ENCODE results near the gene GPATCH8. TPM values are rescaled to one million over a fixed set of nuclear protein-coding genes. Genes with fewer than 3 reads are reported as not detected.

Gene GPATCH8
- total RNA-seq, 2 experiments from 2014 or later: 76.0 to 76.9 TPM

DNA sequence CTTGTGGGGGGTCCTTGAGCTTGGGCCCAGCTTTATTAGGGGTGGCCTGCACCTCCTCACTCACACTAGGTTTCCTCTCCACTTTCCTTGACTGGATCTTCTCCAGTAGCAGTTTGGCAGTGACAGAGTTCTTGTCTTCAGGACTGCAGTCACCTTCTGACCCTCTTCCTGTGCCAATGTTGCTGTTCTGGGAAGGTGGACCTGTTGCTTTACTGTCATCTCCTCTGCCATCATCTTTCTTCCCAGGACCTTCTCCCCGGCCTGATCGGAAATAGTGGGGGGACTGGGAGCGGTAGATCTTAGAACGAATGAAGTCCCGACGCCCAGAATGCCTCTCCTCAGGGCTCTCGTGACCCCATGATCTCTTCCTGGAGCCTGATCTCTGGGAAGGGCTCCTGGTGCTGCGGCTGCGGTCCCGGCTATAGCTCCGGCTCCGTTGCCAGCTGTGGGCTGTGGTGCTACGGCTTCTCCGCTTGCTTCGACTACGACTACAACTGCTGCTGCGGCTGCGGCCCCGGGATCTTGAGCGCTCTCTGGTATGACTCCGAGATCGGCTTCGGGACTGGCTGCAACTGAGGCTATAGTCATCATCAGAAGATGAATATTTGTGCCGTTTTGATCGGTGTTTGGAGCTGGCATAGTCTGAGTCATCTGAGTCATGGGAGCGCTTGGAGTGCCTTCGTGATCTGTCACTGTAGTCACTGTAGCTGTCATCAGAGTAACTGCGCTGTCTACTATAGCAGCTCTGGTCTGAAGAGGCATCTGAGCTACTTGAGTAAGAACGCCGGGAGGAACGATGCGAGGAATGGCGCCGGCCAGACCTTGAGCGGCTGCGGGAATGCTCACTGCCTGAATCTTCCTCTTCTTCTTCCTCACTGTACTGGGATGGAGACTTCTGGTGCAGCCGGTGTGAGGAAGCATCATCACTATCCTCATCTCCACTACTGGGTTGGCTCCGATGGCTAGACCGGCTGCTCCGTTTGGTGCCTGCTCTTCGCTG, 104.2 kb downstream of the GPATCH8 start:
- POLR2A ChIA-PET: interaction anchor here (0.6 kb wide), 1 partner anchor 18 kb away, joined by 4 read pairs; no protein-coding TSS in a partner anchor
- H3K36me3 ChIP-seq (ENCODE audit: insufficient read depth, low read length): peaks cover 54% of the 10 kb centered on the region

DNA sequence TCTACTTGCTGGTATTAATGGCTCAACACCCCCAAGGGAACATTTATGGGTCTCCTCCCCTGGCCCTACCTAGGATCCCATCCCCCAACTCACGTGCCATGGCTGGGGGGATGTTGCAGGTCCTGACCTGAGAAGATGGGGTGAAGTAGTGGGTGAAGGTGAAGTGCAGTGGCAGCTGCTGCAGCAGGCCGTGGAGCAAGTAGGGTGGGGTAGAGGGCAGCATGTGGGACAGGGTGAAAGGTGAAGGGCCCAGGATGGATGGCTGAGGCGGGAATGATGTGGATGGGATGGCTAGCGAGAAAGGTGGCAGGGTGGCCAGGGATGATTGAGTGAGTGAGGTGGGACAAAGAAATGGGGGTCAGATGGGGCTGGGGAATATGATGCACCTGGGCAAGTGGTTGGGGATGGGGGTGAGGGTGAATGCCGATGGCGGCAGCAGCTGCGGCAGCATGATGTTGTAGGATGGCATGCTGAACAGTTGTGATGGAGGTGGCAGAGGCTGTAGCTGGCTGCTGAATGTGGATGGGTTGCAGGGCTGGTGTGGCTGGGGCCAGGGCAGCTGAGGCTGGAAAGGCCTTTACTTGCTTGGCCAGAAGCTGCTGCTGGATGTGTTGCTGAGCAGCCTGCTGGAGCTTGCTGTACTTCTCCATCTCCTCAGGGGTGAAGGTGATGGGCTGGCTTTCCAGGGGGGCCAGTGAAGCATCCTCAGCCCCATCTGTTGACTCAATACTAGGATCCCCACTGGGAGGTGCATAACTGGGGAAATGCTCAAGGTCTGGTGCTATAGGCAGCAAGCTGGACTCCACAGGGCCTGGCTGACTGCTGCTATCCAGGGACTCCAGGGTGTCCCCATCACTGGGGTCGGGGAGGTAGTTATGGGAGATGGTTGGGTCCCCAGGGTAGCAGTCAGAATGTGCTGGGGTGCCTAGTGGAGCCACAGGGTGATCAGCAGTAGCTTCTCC, 105.4 kb downstream of the GPATCH8 start:
- DNase-seq: no peak
- H3K27me3 Mint-ChIP-seq: no peaks in the 10 kb centered on the region
- POLR2A ChIA-PET: interaction anchor here (2.2 kb wide), 1 partner anchor 12 kb away, joined by 7 read pairs; no protein-coding TSS in a partner anchor
- no peaks in the 10 kb centered on the region for H3K4me1 Mint-ChIP-seq (ENCODE audit: low read depth)
- CTCF ChIA-PET: interaction anchor here (1.3 kb wide), 1 partner anchor 13 kb away, joined by 3 read pairs; no protein-coding TSS in a partner anchor
- Histone ChIP-seq H3K27me3 (ENCODE audit: control insufficient read depth in 1 of 2, insufficient read depth in 2 of 2, low read length in 2 of 2) (no peaks in the 10 kb centered on the region), H3K4me1 (ENCODE audit: insufficient read depth, low read length) (no peaks in the 10 kb centered on the region), H3K9me3 (ENCODE audit: control insufficient read depth in 1 of 2, insufficient read depth in 1 of 2, low read length in 2 of 2) (no peaks in the 10 kb centered on the region), H3K36me3 (ENCODE audit: insufficient read depth, low read length) (peaks cover 48% of the 10 kb centered on the region), H3K27ac (ENCODE audit: low read depth in 1 of 2, low read length in 2 of 2) (no peak overlapping the region), H3K4me3 (ENCODE audit: low read length) (no peak overlapping the region)
- H3K27ac Mint-ChIP-seq: no peak overlapping the region
- TF ChIP-seq, protein P1, sequence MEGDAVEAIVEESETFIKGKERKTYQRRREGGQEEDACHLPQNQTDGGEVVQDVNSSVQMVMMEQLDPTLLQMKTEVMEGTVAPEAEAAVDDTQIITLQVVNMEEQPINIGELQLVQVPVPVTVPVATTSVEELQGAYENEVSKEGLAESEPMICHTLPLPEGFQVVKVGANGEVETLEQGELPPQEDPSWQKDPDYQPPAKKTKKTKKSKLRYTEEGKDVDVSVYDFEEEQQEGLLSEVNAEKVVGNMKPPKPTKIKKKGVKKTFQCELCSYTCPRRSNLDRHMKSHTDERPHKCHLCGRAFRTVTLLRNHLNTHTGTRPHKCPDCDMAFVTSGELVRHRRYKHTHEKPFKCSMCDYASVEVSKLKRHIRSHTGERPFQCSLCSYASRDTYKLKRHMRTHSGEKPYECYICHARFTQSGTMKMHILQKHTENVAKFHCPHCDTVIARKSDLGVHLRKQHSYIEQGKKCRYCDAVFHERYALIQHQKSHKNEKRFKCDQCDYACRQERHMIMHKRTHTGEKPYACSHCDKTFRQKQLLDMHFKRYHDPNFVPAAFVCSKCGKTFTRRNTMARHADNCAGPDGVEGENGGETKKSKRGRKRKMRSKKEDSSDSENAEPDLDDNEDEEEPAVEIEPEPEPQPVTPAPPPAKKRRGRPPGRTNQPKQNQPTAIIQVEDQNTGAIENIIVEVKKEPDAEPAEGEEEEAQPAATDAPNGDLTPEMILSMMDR (IDR thresholded peaks at IDR 0.05): no peak
- intact Hi-C loops (cut with DNase I, micrococcal nuclease): no loop called here
- H3K9me3 Mint-ChIP-seq: no peaks in the 10 kb centered on the region
- peaks cover 66% of the 10 kb centered on the region for H3K36me3 Mint-ChIP-seq (ENCODE audit: low read depth)
- no peak overlapping the region for H3K4me3 Mint-ChIP-seq
- no peak for ATAC-seq (ENCODE audit: poor library complexity)

More for the DNA sequence above, 104.2 kb downstream of the GPATCH8 start:
- no peaks in the 10 kb centered on the region for H3K9me3 ChIP-seq (ENCODE audit: control insufficient read depth in 1 of 2, insufficient read depth in 1 of 2, low read length in 2 of 2)
- ATAC-seq (ENCODE audit: poor library complexity) (no peak), DNase-seq (no peak)
- intact Hi-C loops (cut with DNase I, micrococcal nuclease): no loop called here
- Mint-ChIP-seq H3K9me3 (no peaks in the 10 kb centered on the region), H3K27me3 (no peaks in the 10 kb centered on the region), H3K4me3 (no peak overlapping the region), H3K27ac (no peak overlapping the region), H3K4me1 (ENCODE audit: low read depth) (no peaks in the 10 kb centered on the region), H3K36me3 (ENCODE audit: low read depth) (peaks cover 75% of the 10 kb centered on the region)
- H3K27me3 ChIP-seq (ENCODE audit: control insufficient read depth in 1 of 2, insufficient read depth in 2 of 2, low read length in 2 of 2): no peaks in the 10 kb centered on the region
- TF ChIP-seq, protein P1 (IDR thresholded peaks at IDR 0.05): no peak
- H3K4me3 ChIP-seq (ENCODE audit: low read length): no peak overlapping the region
- no peak overlapping the region for H3K27ac ChIP-seq (ENCODE audit: low read depth in 1 of 2, low read length in 2 of 2)
- CTCF ChIA-PET: interaction anchor here (1.3 kb wide), 1 partner anchor 14 kb away, joined by 3 read pairs; no protein-coding TSS in a partner anchor
- H3K4me1 ChIP-seq (ENCODE audit: insufficient read depth, low read length): no peaks in the 10 kb centered on the region

GRCh38 chr17:44396946-44397345, 106.3 kb downstream of the GPATCH8 start:
- Histone ChIP-seq H3K27ac (ENCODE audit: low read depth in 1 of 2, low read length in 2 of 2) (no peak overlapping the region), H3K4me3 (ENCODE audit: low read length) (no peak overlapping the region), H3K4me1 (ENCODE audit: insufficient read depth, low read length) (no peaks in the 10 kb centered on the region), H3K27me3 (ENCODE audit: control insufficient read depth in 1 of 2, insufficient read depth in 2 of 2, low read length in 2 of 2) (no peaks in the 10 kb centered on the region), H3K9me3 (ENCODE audit: control insufficient read depth in 1 of 2, insufficient read depth in 1 of 2, low read length in 2 of 2) (no peaks in the 10 kb centered on the region), H3K36me3 (ENCODE audit: insufficient read depth, low read length) (peaks cover 42% of the 10 kb centered on the region)
- ChIA-PET CTCF (interaction anchor here (0.7 kb wide), 1 partner anchor 8 kb away, joined by 3 read pairs; no protein-coding TSS in a partner anchor), POLR2A (interaction anchor here (2.2 kb wide), 1 partner anchor 11 kb away, joined by 7 read pairs; no protein-coding TSS in a partner anchor)
- H3K9me3 Mint-ChIP-seq: no peaks in the 10 kb centered on the region
- no peak for ATAC-seq (ENCODE audit: poor library complexity)
- intact Hi-C loops (cut with DNase I, micrococcal nuclease): no loop called here
- no peak overlapping the region for H3K4me3 Mint-ChIP-seq
- no peak for DNase-seq
- no peaks in the 10 kb centered on the region for H3K27me3 Mint-ChIP-seq
- H3K27ac Mint-ChIP-seq: no peak overlapping the region
- TF ChIP-seq, protein P1 (IDR thresholded peaks at IDR 0.05): no peak
- H3K36me3 Mint-ChIP-seq (ENCODE audit: low read depth): peaks cover 58% of the 10 kb centered on the region
- H3K4me1 Mint-ChIP-seq (ENCODE audit: low read depth): no peaks in the 10 kb centered on the region
